ENCODE measurements around the gene PRR20C.
"Not testable (repeated sequence)": the region's sequence is repeated elsewhere in the genome, so short reads cannot be mapped to it uniquely, and the experiment has no call there.

PRR20C gene

GRCh38 chr13:57153761-57154160 is at the start of gene PRR20C:
Gene PRR20C, plus strand, starts transcription at chr13:57154061. Its CDS starts 387 bp downstream, at chr13:57154448.
- not testable (repeated sequence) for DNase-seq (ENCODE audit: low read depth)

DNA sequence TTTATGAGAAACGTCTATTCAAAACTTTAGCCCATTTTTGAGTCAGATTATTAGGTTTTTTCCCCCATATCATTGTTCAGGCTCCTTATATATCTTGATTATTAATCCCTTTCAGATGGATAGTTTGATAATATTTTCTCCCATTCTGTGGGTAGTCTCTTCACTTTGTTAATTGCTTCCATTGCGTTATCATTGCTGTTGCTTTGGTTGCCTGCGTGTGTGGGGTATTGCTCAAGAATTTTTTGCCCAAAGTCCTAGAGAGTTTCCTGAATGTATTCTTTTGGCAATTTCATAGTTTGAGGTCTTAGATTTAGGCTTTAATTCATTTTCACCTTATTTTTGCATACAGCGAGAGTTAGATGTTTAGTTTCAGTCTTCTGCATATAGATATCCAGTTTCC is 38.9 kb upstream of the PRR20C start:
- no peak for DNase-seq (ENCODE audit: low read depth)

GRCh38 chr13:57123681-57124080 is 30.2 kb upstream of the PRR20C start:
- DNase-seq (ENCODE audit: low read depth) = no peak

GRCh38 chr13:57128909-57129308 is 25.0 kb upstream of the PRR20C start:
- DNase-seq (ENCODE audit: low read depth) = no peak

DNA sequence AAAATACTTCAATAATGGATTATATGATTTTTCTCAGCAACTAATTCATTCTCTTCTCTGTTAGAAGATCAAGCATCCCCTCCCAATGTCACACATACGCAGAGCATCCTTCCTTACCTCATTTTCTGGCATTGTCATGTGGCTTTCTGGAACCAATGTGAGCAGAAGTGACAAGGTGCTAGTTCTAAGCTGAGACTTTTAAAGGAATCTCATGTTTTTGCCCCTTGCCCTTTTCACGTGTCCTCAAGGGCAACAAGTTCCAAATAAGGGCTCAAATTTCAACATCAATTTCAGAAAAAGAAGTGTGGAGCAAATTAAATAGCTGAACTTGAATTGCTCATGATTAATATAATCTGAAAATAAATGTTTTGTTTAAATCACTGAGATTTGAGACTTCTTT is 17.8 kb upstream of the PRR20C start:
- DNase-seq (ENCODE audit: low read depth) = no peak

DNA sequence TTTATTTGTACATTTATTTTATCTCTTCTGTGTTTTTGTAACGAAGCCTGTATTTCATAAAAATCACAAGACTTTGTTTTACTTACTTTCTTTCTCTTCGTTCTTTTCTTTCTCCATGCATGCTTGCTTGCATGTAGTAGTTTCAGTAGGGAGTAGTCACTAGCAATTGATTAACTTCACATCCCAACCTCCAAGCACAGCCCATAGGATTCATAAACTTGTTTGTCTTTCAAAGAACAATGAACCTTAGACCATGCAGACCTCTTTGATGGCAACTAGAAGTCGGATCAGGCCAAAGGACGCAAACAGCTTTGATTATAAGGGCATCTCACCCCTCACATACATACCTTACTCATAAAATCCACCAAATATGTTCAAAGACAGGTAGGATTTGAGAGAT is 16.3 kb upstream of the PRR20C start:
- DNase-seq (ENCODE audit: low read depth) = no peak

DNA sequence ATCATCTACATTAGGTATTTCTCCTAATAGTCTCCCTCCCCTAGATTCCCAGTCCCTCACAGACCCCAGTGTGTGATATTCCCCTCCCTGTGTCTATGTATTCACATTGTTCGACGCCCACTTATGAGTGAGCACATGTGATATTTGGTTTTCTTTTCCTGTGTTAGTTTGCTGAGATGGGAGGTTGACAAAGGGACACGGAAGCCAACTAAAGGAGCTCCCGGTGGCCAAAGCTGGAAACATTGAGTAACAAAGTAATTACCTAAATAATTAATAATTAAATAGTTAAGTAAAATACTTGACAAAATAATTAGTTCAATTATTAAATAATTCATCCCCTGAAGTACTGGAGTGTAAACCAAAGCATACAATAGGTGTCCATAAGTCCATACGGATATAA is 14.9 kb upstream of the PRR20C start:
- no peak for DNase-seq (ENCODE audit: low read depth)

GRCh38 chr13:57139781-57140180 is 14.1 kb upstream of the PRR20C start:
- not testable (repeated sequence) for DNase-seq (ENCODE audit: low read depth)

GRCh38 chr13:57140235-57140968 is 13.5 kb upstream of the PRR20C start, which contains the start of gene PRR20A:
Gene PRR20A, plus strand, starts transcription at chr13:57140918. Its CDS starts 387 bp downstream, at chr13:57141305.
- not testable (repeated sequence) for DNase-seq (ENCODE audit: low read depth)

- not testable (repeated sequence) for DNase-seq (ENCODE audit: low read depth)
These were observed 6.7 kb upstream of the PRR20C start, which contains the start of gene PRR20B for GRCh38 chr13:57147188-57147587. Gene PRR20B, plus strand, starts transcription at chr13:57147488. Its CDS starts 387 bp downstream, at chr13:57147875.

DNA sequence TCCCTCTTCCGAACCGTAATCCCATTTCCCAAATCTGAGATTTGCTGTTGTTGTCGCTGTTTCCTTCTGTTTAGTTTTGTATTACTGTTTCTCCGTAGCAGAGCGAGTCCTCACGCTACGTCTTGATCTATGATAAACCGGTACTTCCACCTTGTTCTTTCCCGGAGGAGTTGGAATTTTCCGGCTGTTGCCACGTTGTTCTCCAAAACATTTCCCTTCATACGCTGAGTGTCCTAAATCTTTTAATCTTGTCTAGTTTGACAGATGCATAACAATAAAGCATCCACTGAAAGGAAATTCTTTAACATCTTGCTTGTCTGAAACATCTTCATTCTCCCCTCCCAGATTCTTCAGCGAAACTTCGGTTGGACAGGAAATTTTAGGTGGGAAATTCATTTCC is 5.8 kb upstream of the PRR20C start:
- DNase-seq (ENCODE audit: low read depth) = not testable (repeated sequence)

- DNase-seq (ENCODE audit: low read depth) = not testable (repeated sequence)
These were observed 6.5 kb downstream of the PRR20C start, which contains the start of gene PRR20D for GRCh38 chr13:57160332-57160731. Gene PRR20D, plus strand, starts transcription at chr13:57160632. Its CDS starts 387 bp downstream, at chr13:57161019.

DNA sequence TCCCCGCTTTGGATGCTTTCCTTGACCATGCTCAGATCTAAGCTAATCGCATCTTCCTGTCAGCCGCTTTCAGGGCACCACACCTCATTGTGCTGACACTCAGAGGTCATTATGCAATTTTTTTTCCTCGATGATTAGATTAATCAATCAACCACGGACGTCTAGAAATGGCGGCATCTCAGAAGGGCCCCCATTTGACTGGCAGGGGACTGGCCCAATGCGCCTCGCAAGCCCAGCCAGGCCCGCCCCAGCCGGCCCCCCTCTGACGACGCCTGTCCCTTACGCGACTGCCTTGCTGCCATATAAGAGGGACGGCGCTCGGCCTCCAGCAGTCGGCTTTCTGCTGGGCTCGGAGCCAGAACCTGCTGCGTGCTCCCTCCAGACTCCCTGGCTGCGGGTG is 13.0 kb downstream of the PRR20C start, which contains the start of gene PRR20E:
TSS of gene PRR20E (plus strand) at position 301 of the 400 bp plus-strand sequence. CDS start 387 bp downstream, outside the sequence.
- DNase-seq (ENCODE audit: low read depth) = not testable (repeated sequence)

DNA sequence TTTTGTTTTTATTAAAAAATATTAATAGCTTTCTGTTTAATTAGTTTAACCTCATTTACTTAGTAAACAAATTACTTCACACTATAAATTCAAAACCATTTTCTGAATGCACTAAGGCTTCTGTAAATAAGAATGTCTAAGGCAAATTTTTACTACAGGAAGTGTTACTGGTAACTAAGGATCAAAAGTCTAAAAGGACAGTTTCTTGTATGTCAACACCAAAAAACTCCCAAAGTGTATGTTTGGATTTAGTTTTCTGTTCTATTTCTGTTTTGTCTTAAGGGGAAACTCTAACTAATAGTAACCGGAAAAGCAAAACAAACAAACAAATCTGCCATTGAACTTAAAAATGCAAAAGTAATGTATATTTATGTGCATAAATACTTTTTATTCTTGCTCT is 37.8 kb downstream of the PRR20C start:
- no peak for DNase-seq (ENCODE audit: low read depth)
